ENCODE results near the gene GGT5. TPM values are rescaled to one million over a fixed set of nuclear protein-coding genes. Genes with fewer than 3 reads are reported as not detected.

Gene GGT5
- total RNA-seq, 2 donors from 2014 or later = 81.3 to 175 TPM

DNA sequence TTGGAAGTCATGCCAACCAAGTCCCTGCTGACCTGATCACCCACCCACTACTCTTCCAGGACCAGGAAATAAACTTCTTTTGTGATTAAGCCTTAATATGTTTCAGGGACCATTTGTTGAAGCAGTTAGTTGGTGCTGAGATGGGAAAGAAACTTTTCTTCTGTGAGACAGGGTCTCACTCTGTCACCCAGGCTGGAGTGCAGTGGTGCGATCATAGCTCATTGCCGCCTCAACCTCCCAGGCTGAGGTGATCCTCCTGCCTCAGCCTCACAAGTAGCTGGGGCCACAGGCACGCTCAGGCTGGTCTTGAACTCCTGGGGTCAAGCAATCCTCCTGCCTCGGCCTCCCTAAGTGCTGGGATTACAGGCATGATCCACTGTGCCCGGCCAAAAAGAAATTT, 53.0 kb downstream of the GGT5 start:
- Histone ChIP-seq H3K27me3 (replicated peaks; ENCODE audit: insufficient read depth) (no peaks in the 10 kb centered on the region), H3K4me3 (no peak overlapping the region), H3K9me3 (no peaks in the 10 kb centered on the region), H3K36me3 (no peaks in the 10 kb centered on the region), H3K27ac (no peak overlapping the region), H3K4me1 (ENCODE audit: control insufficient read depth in 1 of 2, low read depth in 2 of 2) (peaks cover 3 to 20% of the 10 kb centered on the region in 2 donors)
- DNase-seq (ENCODE audit: low spot score) (no peak), ATAC-seq (ENCODE audit: insufficient number of reproducible peaks, low FRiP score, low read depth) (no peak)
- TF ChIP-seq, protein P1, sequence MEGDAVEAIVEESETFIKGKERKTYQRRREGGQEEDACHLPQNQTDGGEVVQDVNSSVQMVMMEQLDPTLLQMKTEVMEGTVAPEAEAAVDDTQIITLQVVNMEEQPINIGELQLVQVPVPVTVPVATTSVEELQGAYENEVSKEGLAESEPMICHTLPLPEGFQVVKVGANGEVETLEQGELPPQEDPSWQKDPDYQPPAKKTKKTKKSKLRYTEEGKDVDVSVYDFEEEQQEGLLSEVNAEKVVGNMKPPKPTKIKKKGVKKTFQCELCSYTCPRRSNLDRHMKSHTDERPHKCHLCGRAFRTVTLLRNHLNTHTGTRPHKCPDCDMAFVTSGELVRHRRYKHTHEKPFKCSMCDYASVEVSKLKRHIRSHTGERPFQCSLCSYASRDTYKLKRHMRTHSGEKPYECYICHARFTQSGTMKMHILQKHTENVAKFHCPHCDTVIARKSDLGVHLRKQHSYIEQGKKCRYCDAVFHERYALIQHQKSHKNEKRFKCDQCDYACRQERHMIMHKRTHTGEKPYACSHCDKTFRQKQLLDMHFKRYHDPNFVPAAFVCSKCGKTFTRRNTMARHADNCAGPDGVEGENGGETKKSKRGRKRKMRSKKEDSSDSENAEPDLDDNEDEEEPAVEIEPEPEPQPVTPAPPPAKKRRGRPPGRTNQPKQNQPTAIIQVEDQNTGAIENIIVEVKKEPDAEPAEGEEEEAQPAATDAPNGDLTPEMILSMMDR (IDR thresholded peaks at IDR 0.05) = no peak

GRCh38 chr22:24191381-24191841, 53.5 kb downstream of the GGT5 start:
- Histone ChIP-seq H3K4me1 (ENCODE audit: control insufficient read depth in 1 of 2, low read depth in 2 of 2) (peaks cover 3 to 20% of the 10 kb centered on the region in 2 donors), H3K4me3 (no peak overlapping the region), H3K27me3 (replicated peaks; ENCODE audit: insufficient read depth) (no peaks in the 10 kb centered on the region), H3K9me3 (no peaks in the 10 kb centered on the region), H3K27ac (no peak overlapping the region), H3K36me3 (no peaks in the 10 kb centered on the region)
- ATAC-seq (ENCODE audit: insufficient number of reproducible peaks, low FRiP score, low read depth) (no peak), DNase-seq (ENCODE audit: low spot score) (no peak)
- TF ChIP-seq, protein P1 (IDR thresholded peaks at IDR 0.05) = peak; percentile 8

DNA sequence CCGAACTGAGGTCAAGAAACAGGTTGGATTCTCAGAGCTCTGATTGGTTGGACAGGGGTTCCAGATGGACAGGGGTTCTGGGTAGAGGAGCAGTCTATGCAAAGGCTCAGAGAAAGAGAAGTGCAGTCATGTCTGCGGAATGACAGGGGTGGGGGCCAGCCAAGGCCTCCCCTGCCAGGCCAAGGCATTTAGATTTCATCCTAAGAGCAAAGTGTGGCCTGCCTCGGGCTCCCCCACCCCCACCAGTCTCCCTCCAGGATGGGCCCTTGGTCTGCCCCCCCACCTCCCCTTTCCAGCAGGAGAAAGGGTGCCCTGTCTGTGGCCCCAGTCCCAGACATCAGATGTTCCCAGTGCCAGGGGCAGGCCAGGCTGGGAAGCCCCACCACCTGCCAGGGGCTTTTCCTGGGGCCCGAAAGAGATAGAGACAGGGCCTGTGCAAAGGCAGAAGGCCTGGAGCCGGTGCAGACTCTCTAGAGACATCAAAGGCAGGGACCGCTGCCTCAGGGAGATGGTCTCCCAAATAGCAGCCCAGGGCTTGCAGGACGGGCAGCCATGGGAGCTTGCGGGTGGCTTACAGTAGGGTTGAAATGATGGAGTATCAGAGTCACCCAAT, 54.2 kb downstream of the GGT5 start:
- Histone ChIP-seq H3K4me1 (ENCODE audit: control insufficient read depth in 1 of 2, low read depth in 2 of 2) (peaks cover 3 to 20% of the 10 kb centered on the region in 2 donors), H3K9me3 (no peaks in the 10 kb centered on the region), H3K36me3 (peaks cover 1% of the 10 kb centered on the region), H3K27me3 (replicated peaks; ENCODE audit: insufficient read depth) (no peaks in the 10 kb centered on the region), H3K4me3 (no peak overlapping the region), H3K27ac (no peak overlapping the region)
- TF ChIP-seq, protein P1 (IDR thresholded peaks at IDR 0.05) = no peak
- DNase-seq (ENCODE audit: low spot score) (no peak), ATAC-seq (ENCODE audit: insufficient number of reproducible peaks, low FRiP score, low read depth) (no peak)

- H3K27ac ChIP-seq = no peak overlapping the region
- TF ChIP-seq, protein P1 (IDR thresholded peaks at IDR 0.05) = no peak
- H3K27me3 ChIP-seq (replicated peaks; ENCODE audit: insufficient read depth) = no peaks in the 10 kb centered on the region
- ATAC-seq (ENCODE audit: insufficient number of reproducible peaks, low FRiP score, low read depth) (no peak), DNase-seq (ENCODE audit: low spot score) (no peak)
- H3K4me3 ChIP-seq = no peak overlapping the region
- no peaks in the 10 kb centered on the region for H3K9me3 ChIP-seq
- peaks cover 7% of the 10 kb centered on the region for H3K36me3 ChIP-seq
- peaks cover 3 to 20% of the 10 kb centered on the region in 2 donors for H3K4me1 ChIP-seq (ENCODE audit: control insufficient read depth in 1 of 2, low read depth in 2 of 2)
Measured at GRCh38 chr22:24190159-24190540, 54.7 kb downstream of the GGT5 start.

- H3K27me3 ChIP-seq (replicated peaks; ENCODE audit: insufficient read depth) = no peaks in the 10 kb centered on the region
- no peak overlapping the region for H3K27ac ChIP-seq
- peaks cover 3 to 20% of the 10 kb centered on the region in 2 donors for H3K4me1 ChIP-seq (ENCODE audit: control insufficient read depth in 1 of 2, low read depth in 2 of 2)
- ATAC-seq (ENCODE audit: insufficient number of reproducible peaks, low FRiP score, low read depth) (peak; percentile 78), DNase-seq (ENCODE audit: low spot score) (no peak)
- H3K9me3 ChIP-seq = no peaks in the 10 kb centered on the region
- H3K36me3 ChIP-seq = peaks cover 10% of the 10 kb centered on the region
- TF ChIP-seq, protein P1 (IDR thresholded peaks at IDR 0.05) = peak; percentile 90
- H3K4me3 ChIP-seq = peak overlapping the region; percentile 14
Measured at GRCh38 chr22:24189249-24190158, 55.4 kb downstream of the GGT5 start.
